CD1c-positive myeloid dendritic cell (primary cell): ENCODE data around the gene HES7.
A peak's percentile ranks its signal among the peaks of the same experiment; 100 is the strongest.
"Not testable (repeated sequence)": the region's sequence is repeated elsewhere in the genome, so short reads cannot be mapped to it uniquely, and the experiment has no call there.

ENCODE experiments used
- DNase-seq: peaks from one replicate; pipeline ENCODE4 v3.0.0-alpha.2; 2016; ENCODE audit errors: extremely low spot score

The HES7 gene

GRCh38 chr17:8123695-8124349 lies at the start of gene HES7:
TSS of gene HES7 (minus strand) at chr17:8124106. CDS start at chr17:8124084, 22 bp downstream.
- DNase-seq, result no peak

GRCh38 chr17:8173056-8173870 lies 49.4 kb upstream of the HES7 start:
- peak; percentile 97 for DNase-seq

- DNase-seq, result not testable (repeated sequence)
Measured at GRCh38 chr17:8170186-8170585, 46.3 kb upstream of the HES7 start.

GRCh38 chr17:8167526-8167925 lies 43.6 kb upstream of the HES7 start:
- DNase-seq, result no peak

- DNase-seq, result no peak
Measured at GRCh38 chr17:8166731-8167130, 42.8 kb upstream of the HES7 start.

GRCh38 chr17:8164815-8165131 lies 40.9 kb upstream of the HES7 start:
- no peak for DNase-seq

- DNase-seq, result peak; percentile 89
Measured at GRCh38 chr17:8163978-8164814, 40.3 kb upstream of the HES7 start.

GRCh38 chr17:8162997-8163977 lies 39.4 kb upstream of the HES7 start:
- DNase-seq, result no peak

- DNase-seq, result peak; percentile 91
Measured at GRCh38 chr17:8162233-8162996, 38.5 kb upstream of the HES7 start, which contains the start of gene VAMP2. TSS of gene VAMP2 (minus strand) at chr17:8162948. CDS start at chr17:8162879, 69 bp downstream.

- no peak for DNase-seq
Measured at GRCh38 chr17:8161289-8162232, 37.7 kb upstream of the HES7 start.

GRCh38 chr17:8160741-8161221 lies 36.9 kb upstream of the HES7 start:
- DNase-seq, result no peak

GRCh38 chr17:8160224-8160577 lies 36.3 kb upstream of the HES7 start:
- no peak for DNase-seq

- DNase-seq, result no peak
Measured at GRCh38 chr17:8159459-8160223, 35.7 kb upstream of the HES7 start.

GRCh38 chr17:8159032-8159400 lies 35.1 kb upstream of the HES7 start:
- DNase-seq, result no peak

GRCh38 chr17:8158267-8159031 lies 34.5 kb upstream of the HES7 start:
- peak; percentile 97 for DNase-seq

GRCh38 chr17:8156246-8156992 lies 32.5 kb upstream of the HES7 start:
- DNase-seq, result peak; percentile 100

- DNase-seq, result no peak
Measured at GRCh38 chr17:8155996-8156245, 32.0 kb upstream of the HES7 start.
